A549 (cell line): ENCODE results near the gene MAPKAPK2. TPM values are rescaled to one million over a fixed set of nuclear protein-coding genes. Genes with fewer than 3 reads are reported as not detected.
A peak's percentile ranks its signal among the peaks of the same experiment; 100 is the strongest.

Source experiments
- ATAC-seq, 2 experiments: fragments of 200-7000 bp in 1 of 2; fragments of >200 bp in 1 of 2; cut with Nextera tagmentation in 1 of 2; cut with Tn5 transposase in 1 of 2; 3 replicates each; pipeline versions ENCODE4 v1.8.0 to v1.9.1; 2018 to 2020; ENCODE audit warnings: mild to moderate bottlenecking in 1 of 2, moderate library complexity in 1 of 2
- CTCF ChIA-PET: fragments of 300-600 bp; sonication (Branson Sonifier 250); formaldehyde crosslinking; extraction: SDS; loops from one replicate; lab custom pipeline; 2021; ENCODE audit warnings: antibody characterized with exemption, inconsistent platforms; lab: Yijun Ruan, JAX
- POLR2A ChIA-PET: fragments of 350-600 bp; formaldehyde crosslinking; extraction: SDS; loops from one replicate; lab custom pipeline; 2021; ENCODE audit warnings: antibody characterized with exemption, inconsistent platforms; lab: Yijun Ruan, JAX
- DNase-seq, 2 experiments: peaks; one replicate each; pipeline versions ENCODE4 v3.0.0 to v3.0.0-alpha.2; 2011 to 2016; ENCODE audit warnings: low read depth in 1 of 2, low spot score in 1 of 2
- FAIRE-seq: peaks from 2 replicates; lab custom pipeline; 2011; peaks lifted over from hg19 to GRCh38; lab: Jason Lieb, UNC
- H3K27ac ChIP-seq, 2 experiments: fragments of >200 bp; sonication (Bioruptor Twin); formaldehyde crosslinking; 3 replicates each; pipeline ENCODE4 v1.5.1; 2016 to 2017
- H3K4me1 ChIP-seq: fragments of >200 bp; sonication (Bioruptor Twin); formaldehyde crosslinking; 3 replicates; pipeline ENCODE4 v1.6.1; 2016
- H3K4me2 ChIP-seq: fragments of >200 bp; sonication (Bioruptor Twin); formaldehyde crosslinking; 3 replicates; pipeline ENCODE4 v1.6.1; 2016
- H3K4me3 ChIP-seq: fragments of >200 bp; sonication (Bioruptor Twin); formaldehyde crosslinking; 3 replicates; pipeline ENCODE4 v1.5.1; 2016
- H3K9me3 ChIP-seq: fragments of >200 bp; sonication (Bioruptor Twin); formaldehyde crosslinking; 3 replicates; pipeline ENCODE4 v1.6.1; 2016
- BHLHE40 ChIP-seq: IDR thresholded peaks from 2 replicates; pipeline ENCODE4 v1.6.1; 2012; ENCODE audit warnings: low read depth, low read length, inconsistent platforms
- CBX8 ChIP-seq: fragments of 200-600 bp; sonication (generic); IDR thresholded peaks from 2 replicates; pipeline ENCODE4 v1.6.1; 2016
- CEBPB ChIP-seq, 2 experiments: fragments of >200 bp in 1 of 2; sonication (Bioruptor Twin) in 1 of 2; formaldehyde crosslinking in 1 of 2; IDR thresholded peaks; 2 replicates each; pipeline ENCODE4 v1.6.1; 2012 to 2016
- CHD4 ChIP-seq: fragments of 200-600 bp; sonication (generic); IDR thresholded peaks from 2 replicates; pipeline ENCODE4 v1.6.1; 2016; ENCODE audit warnings: antibody characterized with exemption, mild to moderate bottlenecking, borderline replicate concordance
- EP300 ChIP-seq, 2 experiments: fragments of >200 bp; sonication (Bioruptor Twin); formaldehyde crosslinking; IDR thresholded peaks; 2 replicates in 1 of 2; 3 replicates in 1 of 2; pipeline ENCODE4 v1.6.1; 2016 to 2017
- FOXS1 ChIP-seq: fragments of 250-450 bp; sonication (Bioruptor Pico); IDR thresholded peaks from 2 replicates; pipeline ENCODE4 v1.5.0; 2020; ENCODE audit warnings: mild to moderate bottlenecking, moderate library complexity
- GATA3 ChIP-seq: IDR thresholded peaks from 2 replicates; pipeline ENCODE4 v1.6.1; 2012; ENCODE audit warnings: borderline replicate concordance
- KDM5A ChIP-seq: fragments of 200-600 bp; sonication (generic); IDR thresholded peaks from 2 replicates; pipeline ENCODE4 v1.6.1; 2016; ENCODE audit warnings: antibody characterized with exemption, mild to moderate bottlenecking
- MAFK ChIP-seq: fragments of 450-650 bp; IDR thresholded peaks from 2 replicates; pipeline ENCODE4 v1.6.1; 2014; ENCODE audit not compliant: partially characterized antibody
- MYC ChIP-seq: IDR thresholded peaks from 2 replicates; pipeline ENCODE4 v1.6.1; 2012; ENCODE audit warnings: mild to moderate bottlenecking, inconsistent platforms, low read length, improper control_type of control experiment, borderline replicate concordance
- NFE2L2 ChIP-seq: fragments of 150-350 bp; conservative IDR thresholded peaks from 2 replicates; pipeline ENCODE4 v1.6.1; 2014; ENCODE audit warnings: low read length
- NPAS2 ChIP-seq: fragments of 250-450 bp; sonication (Bioruptor Pico); IDR thresholded peaks from 2 replicates; pipeline ENCODE4 v1.8.0; 2022; ENCODE audit warnings: mild to moderate bottlenecking, moderate library complexity, borderline replicate concordance
- PHF8 ChIP-seq: fragments of 200-600 bp; sonication (generic); IDR thresholded peaks from 2 replicates; pipeline ENCODE4 v1.6.1; 2016; ENCODE audit warnings: low read depth, mild to moderate bottlenecking, antibody characterized with exemption, moderate library complexity, borderline replicate concordance
- POLR2A ChIP-seq: IDR thresholded peaks from 2 replicates; pipeline ENCODE4 v1.6.1; 2012; ENCODE audit warnings: mild to moderate bottlenecking, low read length
- RAD21 ChIP-seq, 2 experiments: fragments of >200 bp in 1 of 2; sonication (Bioruptor Twin) in 1 of 2; formaldehyde crosslinking in 1 of 2; IDR thresholded peaks in 1 of 2; conservative IDR thresholded peaks in 1 of 2; 2 replicates in 1 of 2; 3 replicates in 1 of 2; pipeline ENCODE4 v1.6.1; 2012 to 2018; ENCODE audit warnings: inconsistent platforms in 1 of 2
- TFCP2L1 ChIP-seq: fragments of 250-450 bp; sonication (Bioruptor Pico); IDR thresholded peaks from 2 replicates; pipeline ENCODE4 v1.5.0; 2021; ENCODE audit warnings: mild to moderate bottlenecking
- ZC3H11A ChIP-seq: fragments of 450-650 bp; IDR thresholded peaks from 2 replicates; pipeline ENCODE4 v1.6.1; 2014; ENCODE audit warnings: antibody characterized with exemption, mild to moderate bottlenecking
- ZNF302 ChIP-seq: fragments of 250-450 bp; sonication (Bioruptor Pico); IDR thresholded peaks from 2 replicates; pipeline ENCODE4 v1.9.0; 2021; ENCODE audit warnings: inconsistent platforms, mild to moderate bottlenecking, moderate library complexity
- ZSCAN20 ChIP-seq: fragments of 250-450 bp; sonication (Bioruptor Pico); IDR thresholded peaks from 2 replicates; pipeline ENCODE4 v1.8.0; 2022; ENCODE audit warnings: mild to moderate bottlenecking, moderate library complexity
- WGBS: methylation state at CpG from one replicate; pipeline ENCODE4 v1.1.6; 2017; ENCODE audit errors: missing lambda C conversion rate; 5-methylcytosine and 5-hydroxymethylcytosine counted together
- polyA plus RNA-seq, 4 experiments: library from polyadenylated mRNA; depleted of rRNA in 3 of 4; stranded (reverse); fragments of >200 nt; fragmentation: RNase III in 1 of 4; extraction: RNeasy Plus Mini Kit Qiagen cat#74134 plus additional on column Dnase treatment in 1 of 4; gene quantifications; 2 replicates in 3 of 4; 3 replicates in 1 of 4; pipeline ENCODE4 v1.2.3, GENCODE V29; 2011 to 2017
- TF ChIP-seq, protein P1 (sequence below): fragments of >200 bp; sonication (Bioruptor Twin); formaldehyde crosslinking; IDR thresholded peaks from 3 replicates; pipeline ENCODE4 v1.6.1; 2016
- TF ChIP-seq, protein P2 (sequence below): IDR thresholded peaks from 2 replicates; pipeline ENCODE4 v1.6.1; 2012
- TF ChIP-seq, protein P3 (sequence below): fragments of 250-450 bp; sonication (Bioruptor Pico); IDR thresholded peaks from 2 replicates; pipeline ENCODE4 v1.5.0; 2021; ENCODE audit warnings: mild to moderate bottlenecking, moderate library complexity, borderline replicate concordance

MAPKAPK2 gene
- polyA plus RNA-seq, 2 of the 4 experiments (the other 2 are of a cell fraction) = 37.2 to 43.0 TPM

DNA sequence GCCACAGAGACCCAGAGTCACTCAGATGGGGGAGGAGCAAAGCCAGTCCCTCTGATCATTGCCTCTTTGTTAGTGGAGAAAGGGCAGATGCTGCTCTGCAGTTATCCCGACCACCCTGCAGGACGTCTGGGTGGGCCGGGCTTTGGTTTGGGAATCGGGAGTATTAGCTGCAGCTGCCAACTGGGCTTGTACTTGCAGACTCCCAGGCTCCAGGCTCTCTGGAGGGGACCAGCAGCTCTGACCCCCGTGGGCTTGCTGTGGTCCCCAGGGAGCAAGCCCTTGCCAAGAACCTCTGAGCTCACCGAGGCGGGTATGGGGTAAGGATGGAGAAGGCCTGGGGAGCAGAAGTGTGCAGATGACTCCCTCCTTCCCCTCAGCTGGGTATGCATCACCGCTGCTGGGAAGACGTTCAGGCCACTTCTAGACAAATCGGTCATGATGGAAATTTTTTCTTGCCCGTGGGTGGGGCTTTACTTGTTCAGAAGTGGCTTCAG, 21.6 kb downstream of the MAPKAPK2 start:
- no peak for FAIRE-seq
- Histone ChIP-seq H3K4me2 (peak overlapping the region; percentile 13; the same call in 1 of the 3 replicates), H3K4me1 (peaks cover 72% of the 10 kb centered on the region), H3K27ac (peak overlapping the region; percentile 30 to 74; a peak in 3 of 6 replicates), H3K4me3 (no peak overlapping the region), H3K9me3 (no peaks in the 10 kb centered on the region)
- ATAC-seq = no peak
- DNase-seq = no peak
- ChIA-PET CTCF (interaction anchor here (0.6 to 12.1 kb wide), 9 partner anchors 9 to 212 kb away, joined by 3 to 116 read pairs (median 6); partner anchors contain the start of gene DYRK3), POLR2A (no interaction called here)
- TF ChIP-seq PHF8 (no peak), MAFK (no peak), ZNF302 (no peak), EP300 (IDR thresholded peaks at IDR 0.05) (no peak), ZC3H11A (no peak), NPAS2 (CRISPR knock-in tag) (no peak), NFE2L2 (no peak), BHLHE40 (no peak), CHD4 (no peak), MYC (no peak), TFCP2L1 (CRISPR knock-in tag) (no peak)
- TF ChIP-seq, protein P1, sequence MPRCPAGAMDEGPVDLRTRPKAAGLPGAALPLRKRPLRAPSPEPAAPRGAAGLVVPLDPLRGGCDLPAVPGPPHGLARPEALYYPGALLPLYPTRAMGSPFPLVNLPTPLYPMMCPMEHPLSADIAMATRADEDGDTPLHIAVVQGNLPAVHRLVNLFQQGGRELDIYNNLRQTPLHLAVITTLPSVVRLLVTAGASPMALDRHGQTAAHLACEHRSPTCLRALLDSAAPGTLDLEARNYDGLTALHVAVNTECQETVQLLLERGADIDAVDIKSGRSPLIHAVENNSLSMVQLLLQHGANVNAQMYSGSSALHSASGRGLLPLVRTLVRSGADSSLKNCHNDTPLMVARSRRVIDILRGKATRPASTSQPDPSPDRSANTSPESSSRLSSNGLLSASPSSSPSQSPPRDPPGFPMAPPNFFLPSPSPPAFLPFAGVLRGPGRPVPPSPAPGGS = no peak
- 75% methylated on average over 9 of the region's 11 CpGs for WGBS

DNA sequence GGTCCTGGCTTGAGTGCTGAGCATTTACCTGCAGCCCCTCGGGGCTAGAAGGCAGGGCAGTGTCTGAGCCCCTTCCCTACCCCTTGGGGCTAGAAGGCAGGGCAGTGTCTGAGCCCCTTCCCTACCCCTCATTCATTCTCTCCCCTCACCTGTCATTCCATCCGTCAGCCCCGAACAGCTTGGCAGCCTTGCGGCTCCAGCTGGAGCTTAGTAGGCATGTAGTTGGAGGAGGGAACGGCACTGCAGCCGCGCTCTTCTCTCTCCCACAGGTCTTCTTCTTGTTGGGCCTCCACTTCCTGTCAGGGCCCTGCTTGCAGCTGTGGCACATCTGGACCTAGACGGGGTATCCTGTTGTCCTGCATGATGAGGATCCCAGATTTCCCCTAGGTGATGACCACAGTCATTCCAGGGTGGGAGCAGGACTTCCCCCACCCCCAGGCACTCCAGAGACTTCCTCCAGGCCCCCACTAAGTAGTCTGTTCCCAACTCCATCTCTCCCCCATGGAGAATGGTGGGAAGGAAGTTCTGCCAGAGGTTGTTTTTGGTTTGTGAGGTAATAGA, 22.2 kb downstream of the MAPKAPK2 start:
- 97% methylated on average over 8 of the region's 8 CpGs for WGBS
- DNase-seq = no peak
- Histone ChIP-seq H3K4me2 (no peak overlapping the region; the same call in 2 of the 3 replicates), H3K27ac (peak overlapping the region; percentile 74 to 85; a peak in 3 of 6 replicates), H3K9me3 (no peaks in the 10 kb centered on the region), H3K4me3 (no peak overlapping the region), H3K4me1 (peaks cover 78% of the 10 kb centered on the region)
- TF ChIP-seq, protein P2, sequence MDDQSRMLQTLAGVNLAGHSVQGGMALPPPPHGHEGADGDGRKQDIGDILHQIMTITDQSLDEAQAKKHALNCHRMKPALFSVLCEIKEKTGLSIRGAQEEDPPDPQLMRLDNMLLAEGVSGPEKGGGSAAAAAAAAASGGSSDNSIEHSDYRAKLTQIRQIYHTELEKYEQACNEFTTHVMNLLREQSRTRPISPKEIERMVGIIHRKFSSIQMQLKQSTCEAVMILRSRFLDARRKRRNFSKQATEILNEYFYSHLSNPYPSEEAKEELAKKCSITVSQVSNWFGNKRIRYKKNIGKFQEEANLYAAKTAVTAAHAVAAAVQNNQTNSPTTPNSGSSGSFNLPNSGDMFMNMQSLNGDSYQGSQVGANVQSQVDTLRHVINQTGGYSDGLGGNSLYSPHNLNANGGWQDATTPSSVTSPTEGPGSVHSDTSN = no peak
- TF ChIP-seq ZSCAN20 (CRISPR knock-in tag) = no peak
- TF ChIP-seq CBX8 = no peak
- TF ChIP-seq, protein P3, sequence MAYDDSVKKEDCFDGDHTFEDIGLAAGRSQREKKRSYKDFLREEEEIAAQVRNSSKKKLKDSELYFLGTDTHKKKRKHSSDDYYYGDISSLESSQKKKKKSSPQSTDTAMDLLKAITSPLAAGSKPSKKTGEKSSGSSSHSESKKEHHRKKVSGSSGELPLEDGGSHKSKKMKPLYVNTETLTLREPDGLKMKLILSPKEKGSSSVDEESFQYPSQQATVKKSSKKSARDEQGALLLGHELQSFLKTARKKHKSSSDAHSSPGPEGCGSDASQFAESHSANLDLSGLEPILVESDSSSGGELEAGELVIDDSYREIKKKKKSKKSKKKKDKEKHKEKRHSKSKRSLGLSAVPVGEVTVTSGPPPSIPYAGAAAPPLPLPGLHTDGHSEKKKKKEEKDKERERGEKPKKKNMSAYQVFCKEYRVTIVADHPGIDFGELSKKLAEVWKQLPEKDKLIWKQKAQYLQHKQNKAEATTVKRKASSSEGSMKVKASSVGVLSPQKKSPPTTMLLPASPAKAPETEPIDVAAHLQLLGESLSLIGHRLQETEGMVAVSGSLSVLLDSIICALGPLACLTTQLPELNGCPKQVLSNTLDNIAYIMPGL (CRISPR knock-in tag) = no peak
- TF ChIP-seq KDM5A = no peak
- TF ChIP-seq GATA3 = no peak
- no peak for TF ChIP-seq CEBPB (IDR thresholded peaks at IDR 0.05)
- ChIA-PET POLR2A (no interaction called here), CTCF (interaction anchor here (0.6 to 12.1 kb wide), 6 partner anchors 12 to 212 kb away, joined by 3 to 116 read pairs (median 6); partner anchors contain the start of gene DYRK3)
- FAIRE-seq = no peak
- no peak for ATAC-seq

DNA sequence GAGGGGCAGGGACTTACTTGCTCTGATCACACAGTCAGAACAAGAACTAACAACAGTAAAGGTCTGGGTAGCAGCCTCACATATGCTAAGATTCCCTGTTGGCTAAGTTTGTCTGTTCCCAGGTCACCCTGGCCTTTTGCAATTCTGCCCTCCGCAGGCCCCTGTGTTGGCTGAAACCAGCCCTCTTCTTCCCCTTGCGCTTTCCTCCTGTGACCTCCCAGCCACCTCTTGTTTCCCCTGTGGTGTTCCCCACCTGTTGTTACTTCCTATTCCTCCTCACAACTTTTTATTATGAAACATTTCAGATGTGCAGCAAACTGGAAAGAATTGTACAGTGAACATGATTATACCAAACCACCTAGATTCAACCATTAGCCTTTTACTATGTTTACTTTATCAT, 23.4 kb downstream of the MAPKAPK2 start:
- Histone ChIP-seq H3K4me2 (peak overlapping the region; percentile 91), H3K4me1 (peaks cover 89% of the 10 kb centered on the region), H3K4me3 (no peak overlapping the region), H3K27ac (peak overlapping the region; percentile 74 to 85; a peak in 4 of 6 replicates), H3K9me3 (no peaks in the 10 kb centered on the region)
- ATAC-seq (peak in 1 of 2 experiments; percentile 7; a peak in 2 of 6 replicates), FAIRE-seq (no peak), DNase-seq (no peak)
- no peak for TF ChIP-seq POLR2A
- TF ChIP-seq FOXS1 (CRISPR knock-in tag) = no peak
- TF ChIP-seq RAD21 (conservative IDR thresholded peaks at IDR 0.05 in 1 of 2, IDR thresholded peaks at IDR 0.05 in 1 of 2) = no peak
- ChIA-PET CTCF (interaction anchor here (0.9 to 12.1 kb wide), 5 partner anchors 11 to 223 kb away, joined by 3 to 116 read pairs (median 3); no protein-coding TSS in a partner anchor), POLR2A (interaction anchor here (0.6 kb wide), 1 partner anchor 41 kb away, joined by 5 read pairs; no protein-coding TSS in a partner anchor)
- 81% methylated on average over 2 of the region's 2 CpGs for WGBS
